HFF-Myc (cell line): ENCODE results near the gene ANAPC2.

Experiments used
- DNase-seq: peaks from one replicate; pipeline ENCODE4 v3.0.0-alpha.2; 2011; ENCODE audit warnings: low read depth; ENCODE audit errors: extremely low read depth
- H3K4me3 ChIP-seq: replicated peaks from 2 replicates; pipeline ENCODE4 v1.5.1; 2011; ENCODE audit warnings: low read depth, mild to moderate bottlenecking, control low read depth, low read length
- CTCF ChIP-seq: IDR thresholded peaks from 2 replicates; pipeline ENCODE4 v1.5.1; 2012; ENCODE audit warnings: mild to moderate bottlenecking, low read depth, low read length, control low read depth; ENCODE audit errors: missing control alignments

Gene ANAPC2

GRCh38 chr9:137174722-137175293, 13.6 kb downstream of the ANAPC2 start:
- TF ChIP-seq CTCF = no peak
- no peak overlapping the region for H3K4me3 ChIP-seq
- no peak for DNase-seq

GRCh38 chr9:137173796-137174664, 14.3 kb downstream of the ANAPC2 start:
- H3K4me3 ChIP-seq = no peak overlapping the region
- DNase-seq = no peak
- TF ChIP-seq CTCF = no peak

- no peak for TF ChIP-seq CTCF
- DNase-seq = no peak
- H3K4me3 ChIP-seq = no peak overlapping the region
Observed at GRCh38 chr9:137172901-137173795, 15.2 kb downstream of the ANAPC2 start.

GRCh38 chr9:137171149-137171900, 17.0 kb downstream of the ANAPC2 start:
- no peak for DNase-seq
- no peak overlapping the region for H3K4me3 ChIP-seq
- no peak for TF ChIP-seq CTCF

GRCh38 chr9:137170486-137171148, 17.7 kb downstream of the ANAPC2 start:
- TF ChIP-seq CTCF = no peak
- H3K4me3 ChIP-seq = no peak overlapping the region
- DNase-seq = no peak
